Measurements from ENCODE around the gene MSANTD3.

The MSANTD3 gene

DNA sequence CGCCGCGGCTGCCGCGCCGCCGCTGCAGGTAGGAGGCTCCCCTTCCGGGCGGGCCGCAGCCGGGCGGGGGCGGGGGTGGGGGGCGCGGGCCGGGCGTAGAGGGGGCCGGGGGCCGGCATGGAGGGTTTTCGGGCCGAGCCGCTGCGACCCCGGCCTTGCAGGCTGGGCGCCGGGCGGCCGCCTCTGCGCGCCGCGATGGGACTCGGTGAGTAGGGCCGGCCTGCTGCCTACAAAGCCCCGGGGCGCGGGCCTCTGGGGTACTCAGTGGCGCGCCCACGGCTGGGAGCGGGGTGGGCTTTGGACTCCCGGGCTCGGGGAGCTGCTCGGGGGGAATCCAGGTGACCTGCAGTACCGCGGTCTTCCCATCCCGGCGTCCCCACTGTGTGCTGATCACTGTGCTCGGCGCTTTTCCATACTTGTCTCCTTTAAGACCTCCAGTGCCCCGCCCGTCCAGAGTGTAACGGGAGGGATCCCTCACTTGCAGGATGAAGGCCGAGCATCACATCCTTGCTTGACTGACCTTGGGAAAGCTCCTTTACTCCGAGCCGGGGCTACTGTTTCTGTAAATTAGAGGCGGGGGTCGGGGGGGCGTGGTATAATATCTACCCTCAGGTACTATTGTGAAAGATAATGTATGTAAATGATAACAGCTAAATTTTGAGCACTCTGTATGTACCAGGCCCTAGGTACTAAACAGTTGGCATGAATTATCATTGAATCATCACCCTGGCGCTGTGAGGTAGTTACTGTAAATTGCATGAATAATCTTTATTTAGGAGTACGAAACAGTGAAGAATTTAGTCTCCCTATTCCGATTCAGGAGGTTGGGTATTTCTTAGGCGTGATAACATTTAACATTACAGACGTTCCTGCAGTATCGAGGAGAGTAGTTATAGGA lies 672 bp downstream of the MSANTD3 start:
- CTCF ChIA-PET = interaction anchor here (1.1 to 2.6 kb wide), 3 partner anchors 10 to 24 kb away, joined by 3 to 18 read pairs (median 4); no protein-coding TSS in a partner anchor
- TF ChIP-seq, protein P1, sequence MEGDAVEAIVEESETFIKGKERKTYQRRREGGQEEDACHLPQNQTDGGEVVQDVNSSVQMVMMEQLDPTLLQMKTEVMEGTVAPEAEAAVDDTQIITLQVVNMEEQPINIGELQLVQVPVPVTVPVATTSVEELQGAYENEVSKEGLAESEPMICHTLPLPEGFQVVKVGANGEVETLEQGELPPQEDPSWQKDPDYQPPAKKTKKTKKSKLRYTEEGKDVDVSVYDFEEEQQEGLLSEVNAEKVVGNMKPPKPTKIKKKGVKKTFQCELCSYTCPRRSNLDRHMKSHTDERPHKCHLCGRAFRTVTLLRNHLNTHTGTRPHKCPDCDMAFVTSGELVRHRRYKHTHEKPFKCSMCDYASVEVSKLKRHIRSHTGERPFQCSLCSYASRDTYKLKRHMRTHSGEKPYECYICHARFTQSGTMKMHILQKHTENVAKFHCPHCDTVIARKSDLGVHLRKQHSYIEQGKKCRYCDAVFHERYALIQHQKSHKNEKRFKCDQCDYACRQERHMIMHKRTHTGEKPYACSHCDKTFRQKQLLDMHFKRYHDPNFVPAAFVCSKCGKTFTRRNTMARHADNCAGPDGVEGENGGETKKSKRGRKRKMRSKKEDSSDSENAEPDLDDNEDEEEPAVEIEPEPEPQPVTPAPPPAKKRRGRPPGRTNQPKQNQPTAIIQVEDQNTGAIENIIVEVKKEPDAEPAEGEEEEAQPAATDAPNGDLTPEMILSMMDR (IDR thresholded peaks at IDR 0.05; ENCODE audit: control extremely low read depth, extremely low read depth, low read depth, missing control alignments) = no peak
- DNase-seq (ENCODE audit: extremely low spot score) = no peak
- POLR2A ChIA-PET = no interaction called here

DNA sequence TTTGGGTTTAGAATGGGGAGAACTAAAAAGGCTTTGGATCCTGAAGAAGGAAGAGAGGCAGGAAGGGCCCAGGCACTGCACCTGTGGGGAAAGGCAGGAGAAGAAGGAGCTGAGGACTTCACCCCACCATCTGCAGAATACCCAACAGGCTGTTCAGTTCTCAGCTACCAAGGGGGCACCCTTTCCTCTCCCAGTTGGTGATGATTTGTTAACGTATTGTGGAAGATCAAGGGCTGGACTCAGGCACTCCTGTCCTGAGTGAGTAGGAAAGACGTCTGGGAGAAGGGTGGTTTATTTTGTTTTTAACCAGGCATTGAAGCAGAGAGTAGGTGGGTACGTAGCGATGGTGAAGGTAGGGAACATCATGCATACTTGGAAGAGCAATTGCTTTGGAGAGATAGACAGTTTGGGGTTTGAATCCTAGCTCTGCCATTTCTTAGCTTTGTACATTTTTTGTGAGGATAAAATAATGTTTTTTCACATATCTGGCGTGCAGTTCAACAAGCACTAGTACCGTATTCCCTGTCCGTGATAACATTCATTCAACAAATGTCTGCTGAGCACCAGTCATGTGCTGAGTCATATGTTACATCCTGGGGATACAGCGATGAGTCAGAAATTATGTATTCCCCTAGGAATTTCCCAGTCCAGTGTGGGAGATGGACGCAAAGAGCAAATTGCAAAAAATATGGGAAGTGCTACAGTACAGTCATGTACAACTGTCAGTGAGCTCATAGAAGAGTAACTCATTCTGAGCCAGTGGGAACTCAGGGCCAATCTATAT lies 2.1 kb downstream of the MSANTD3 start:
- POLR2A ChIA-PET = no interaction called here
- CTCF ChIA-PET = interaction anchor here (0.7 to 1.8 kb wide), 2 partner anchors 9 to 13 kb away, joined by 3 to 9 read pairs; no protein-coding TSS in a partner anchor
- DNase-seq (ENCODE audit: extremely low spot score) = no peak
- TF ChIP-seq, protein P1 (IDR thresholded peaks at IDR 0.05; ENCODE audit: control extremely low read depth, extremely low read depth, low read depth, missing control alignments) = no peak

DNA sequence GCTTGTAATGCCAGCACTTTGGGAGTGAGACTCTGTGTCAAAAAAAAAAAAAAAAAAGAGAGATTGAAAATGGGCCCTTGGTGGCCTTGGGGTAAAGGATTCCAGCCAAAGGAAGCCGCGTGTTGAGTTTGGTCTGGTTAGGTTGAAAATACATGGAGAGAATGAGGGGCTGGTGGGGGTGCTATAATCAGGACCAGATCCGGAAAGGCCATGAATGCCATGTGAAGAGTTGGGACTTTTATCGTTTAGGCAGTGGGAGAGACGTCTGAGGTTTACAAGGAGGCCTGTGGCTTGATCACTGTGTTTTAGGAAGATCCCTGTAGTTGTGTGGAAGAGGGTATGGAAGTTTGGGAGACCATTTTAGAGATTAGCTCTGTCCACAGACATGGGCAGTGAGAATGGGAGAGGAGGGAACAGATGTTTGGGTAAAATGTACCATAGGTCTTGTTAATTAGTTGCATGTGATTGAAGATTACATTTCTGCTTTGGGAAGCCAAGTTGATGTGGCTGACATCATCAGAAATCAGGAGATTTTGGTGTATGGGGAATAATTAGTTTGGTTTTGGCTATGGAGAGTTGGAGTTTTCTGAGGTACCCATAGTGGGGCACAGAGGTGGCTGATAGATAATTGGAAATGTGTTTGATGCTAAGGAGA lies 3.5 kb downstream of the MSANTD3 start:
- DNase-seq (ENCODE audit: extremely low spot score) = no peak
- ChIA-PET CTCF (interaction anchor here (0.6 to 1.8 kb wide), 2 partner anchors 8 to 11 kb away, joined by 3 to 9 read pairs; no protein-coding TSS in a partner anchor), POLR2A (no interaction called here)
- TF ChIP-seq, protein P1 (IDR thresholded peaks at IDR 0.05; ENCODE audit: control extremely low read depth, extremely low read depth, low read depth, missing control alignments) = no peak

DNA sequence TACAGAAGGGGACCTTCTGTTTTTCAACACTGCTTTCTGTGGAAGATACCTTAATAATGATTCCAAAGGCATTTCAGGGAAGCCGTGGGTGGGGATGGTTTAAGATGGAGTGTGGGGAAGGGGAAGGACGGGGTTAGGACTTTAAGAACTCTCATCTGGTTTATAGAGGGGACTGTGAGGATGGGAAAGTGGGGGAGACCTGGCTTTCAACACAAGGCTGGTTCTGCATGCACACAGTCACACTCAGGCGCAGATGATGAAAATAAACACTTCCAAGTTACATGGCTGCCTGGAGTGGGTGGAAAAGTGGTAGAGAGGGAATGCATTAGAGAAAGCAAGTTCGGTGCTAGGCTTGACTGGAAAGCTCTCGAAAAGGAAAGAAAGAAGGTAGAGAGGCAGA lies 4.9 kb downstream of the MSANTD3 start:
- CTCF ChIA-PET = interaction anchor here (1.2 kb wide), 1 partner anchor 9 kb away, joined by 3 read pairs; no protein-coding TSS in a partner anchor
- no peak for DNase-seq (ENCODE audit: extremely low spot score)
- POLR2A ChIA-PET = no interaction called here
- TF ChIP-seq, protein P1 (IDR thresholded peaks at IDR 0.05; ENCODE audit: control extremely low read depth, extremely low read depth, low read depth, missing control alignments) = no peak

DNA sequence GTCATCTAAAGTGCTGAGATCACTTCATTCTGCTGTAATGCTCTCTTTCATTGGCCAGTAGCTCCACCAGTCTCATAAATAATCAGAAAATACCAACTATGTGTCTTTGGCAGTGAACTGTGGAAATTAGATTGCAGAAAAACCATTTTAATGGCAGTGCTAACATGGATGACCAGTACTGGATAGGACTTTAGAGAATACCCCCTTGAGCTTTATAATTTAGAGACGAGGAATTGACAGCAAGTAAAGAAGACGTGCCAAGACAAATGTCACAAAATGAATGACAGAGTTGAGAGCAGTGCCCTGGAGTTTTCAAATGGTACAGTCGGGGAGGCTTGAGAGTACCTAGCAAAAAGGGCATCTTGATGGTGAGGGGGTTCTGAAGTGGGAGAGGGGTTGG lies 5.8 kb downstream of the MSANTD3 start:
- DNase-seq (ENCODE audit: extremely low spot score) = no peak
- POLR2A ChIA-PET = no interaction called here
- CTCF ChIA-PET = no interaction called here
- TF ChIP-seq, protein P1 (IDR thresholded peaks at IDR 0.05; ENCODE audit: control extremely low read depth, extremely low read depth, low read depth, missing control alignments) = no peak

DNA sequence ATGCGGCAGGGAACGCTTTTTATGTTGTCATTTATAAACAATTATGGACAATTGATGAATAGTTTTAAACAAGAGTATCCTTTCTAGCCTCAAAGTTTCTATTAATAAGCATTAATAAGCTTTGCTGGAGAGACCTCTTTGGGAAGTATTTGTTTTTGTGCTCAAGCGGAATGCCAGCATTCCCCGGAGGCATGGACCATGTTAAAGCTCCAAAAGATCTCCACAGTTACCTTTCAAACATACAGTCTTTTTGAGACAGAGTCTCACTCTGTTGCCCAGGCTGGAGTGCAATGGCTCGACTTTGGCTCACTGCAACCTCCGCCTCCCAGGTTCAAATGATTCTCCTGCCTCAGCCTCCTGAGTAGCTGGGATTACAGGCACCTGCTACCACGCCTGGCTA lies 9.6 kb downstream of the MSANTD3 start:
- no peak for DNase-seq (ENCODE audit: extremely low spot score)
- ChIA-PET POLR2A (no interaction called here), CTCF (interaction anchor here (1.0 to 3.4 kb wide), 14 partner anchors 10 to 1221 kb away, joined by 3 to 24 read pairs (median 8); partner anchors contain the start of gene MSANTD3)
- TF ChIP-seq, protein P1 (IDR thresholded peaks at IDR 0.05; ENCODE audit: control extremely low read depth, extremely low read depth, low read depth, missing control alignments) = no peak

All from GM10248 (cell line).